ENCODE data around the gene FRMD5.

DNA sequence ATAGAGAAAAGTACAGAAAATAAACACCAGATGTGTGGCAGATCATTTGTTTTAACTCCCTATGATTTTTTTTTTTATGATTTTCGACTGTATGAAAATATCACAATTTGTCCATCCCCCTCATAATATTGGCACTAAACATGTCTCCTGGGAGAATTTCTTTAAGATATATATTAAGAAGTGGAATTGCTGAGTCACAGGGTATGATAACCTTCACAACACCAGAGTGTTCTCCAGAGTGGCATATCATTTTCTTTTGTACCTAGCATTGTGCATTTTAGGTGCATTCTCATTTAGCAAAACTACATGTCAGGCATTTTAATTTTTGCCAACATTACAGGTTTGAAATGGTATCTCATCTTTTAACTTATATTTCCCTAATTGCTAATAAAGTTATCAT, 170.9 kb downstream of the FRMD5 start:
- TF ChIP-seq, protein P1, sequence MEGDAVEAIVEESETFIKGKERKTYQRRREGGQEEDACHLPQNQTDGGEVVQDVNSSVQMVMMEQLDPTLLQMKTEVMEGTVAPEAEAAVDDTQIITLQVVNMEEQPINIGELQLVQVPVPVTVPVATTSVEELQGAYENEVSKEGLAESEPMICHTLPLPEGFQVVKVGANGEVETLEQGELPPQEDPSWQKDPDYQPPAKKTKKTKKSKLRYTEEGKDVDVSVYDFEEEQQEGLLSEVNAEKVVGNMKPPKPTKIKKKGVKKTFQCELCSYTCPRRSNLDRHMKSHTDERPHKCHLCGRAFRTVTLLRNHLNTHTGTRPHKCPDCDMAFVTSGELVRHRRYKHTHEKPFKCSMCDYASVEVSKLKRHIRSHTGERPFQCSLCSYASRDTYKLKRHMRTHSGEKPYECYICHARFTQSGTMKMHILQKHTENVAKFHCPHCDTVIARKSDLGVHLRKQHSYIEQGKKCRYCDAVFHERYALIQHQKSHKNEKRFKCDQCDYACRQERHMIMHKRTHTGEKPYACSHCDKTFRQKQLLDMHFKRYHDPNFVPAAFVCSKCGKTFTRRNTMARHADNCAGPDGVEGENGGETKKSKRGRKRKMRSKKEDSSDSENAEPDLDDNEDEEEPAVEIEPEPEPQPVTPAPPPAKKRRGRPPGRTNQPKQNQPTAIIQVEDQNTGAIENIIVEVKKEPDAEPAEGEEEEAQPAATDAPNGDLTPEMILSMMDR (IDR thresholded peaks at IDR 0.05), result no peak
- no peak for TF ChIP-seq ZFX (IDR thresholded peaks at IDR 0.05; ENCODE audit: borderline replicate concordance)
